HG02623 (cell line): ENCODE results near the gene MPC1L.
A peak's percentile ranks its signal among the peaks of the same experiment; 100 is the strongest.
"Not testable (repeated sequence)": the region's sequence is repeated elsewhere in the genome, so short reads cannot be mapped to it uniquely, and the experiment has no call there.

Experiments
- ATAC-seq: cut with Tn5 transposase; IDR thresholded peaks from one replicate; pipeline ENCODE4 v1.9.1; 2021; ENCODE audit warnings: moderate library complexity; ENCODE audit not compliant: unreplicated experiment

MPC1L gene

GRCh38 chrX:40623139-40623536, at the start of gene MPC1L:
TSS of gene MPC1L (plus strand) at chrX:40623428. CDS start at chrX:40623566, 138 bp downstream.
- no peak for ATAC-seq

GRCh38 chrX:40573763-40574162, 49.5 kb upstream of the MPC1L start:
- ATAC-seq, result no peak

- not testable (repeated sequence) for ATAC-seq
These were observed 47.8 kb upstream of the MPC1L start for GRCh38 chrX:40575411-40575810.

- ATAC-seq, result no peak
These were observed 46.9 kb upstream of the MPC1L start for GRCh38 chrX:40576291-40576690.

GRCh38 chrX:40578039-40578695, 45.1 kb upstream of the MPC1L start:
- ATAC-seq, result no peak

GRCh38 chrX:40579141-40579540, 44.1 kb upstream of the MPC1L start:
- ATAC-seq, result no peak

GRCh38 chrX:40579900-40580536, 43.2 kb upstream of the MPC1L start:
- ATAC-seq, result peak; percentile 41

GRCh38 chrX:40580537-40581335, 42.5 kb upstream of the MPC1L start, which contains the start of gene ATP6AP2:
TSS of gene ATP6AP2 (plus strand) at chrX:40580970. CDS start at chrX:40581066, 96 bp downstream.
- peak; percentile 93 for ATAC-seq

- ATAC-seq, result no peak
These were observed 41.8 kb upstream of the MPC1L start for GRCh38 chrX:40581336-40581920.

GRCh38 chrX:40582178-40582577, 41.0 kb upstream of the MPC1L start:
- ATAC-seq, result not testable (repeated sequence)

- ATAC-seq, result no peak
These were observed 40.4 kb upstream of the MPC1L start for GRCh38 chrX:40582811-40583210.

GRCh38 chrX:40587623-40588022, 35.6 kb upstream of the MPC1L start:
- not testable (repeated sequence) for ATAC-seq

- ATAC-seq, result not testable (repeated sequence)
These were observed 33.5 kb upstream of the MPC1L start for GRCh38 chrX:40589616-40590321.

- no peak for ATAC-seq
These were observed 19.8 kb upstream of the MPC1L start for GRCh38 chrX:40603446-40603845.

GRCh38 chrX:40607381-40607780, 15.8 kb upstream of the MPC1L start:
- no peak for ATAC-seq

GRCh38 chrX:40612511-40612910, 10.7 kb upstream of the MPC1L start:
- ATAC-seq, result no peak

GRCh38 chrX:40615976-40616375, 7.3 kb upstream of the MPC1L start:
- no peak for ATAC-seq

GRCh38 chrX:40617566-40617965, 5.7 kb upstream of the MPC1L start:
- ATAC-seq, result no peak

GRCh38 chrX:40622479-40623138, 619 bp upstream of the MPC1L start:
- ATAC-seq, result no peak

GRCh38 chrX:40623665-40624064, 437 bp downstream of the MPC1L start:
- ATAC-seq, result no peak
